HepG2 (cell line): ENCODE results near the gene SLC17A9. TPM values are rescaled to one million over a fixed set of nuclear protein-coding genes. Genes with fewer than 3 reads are reported as not detected.

Source experiments
- AHDC1 ChIP-seq: sonication (generic); formaldehyde crosslinking; IDR thresholded peaks from 2 replicates; pipeline ENCODE4 v1.5.1; 2020; ENCODE audit warnings: mild to moderate bottlenecking, missing genetic modification reagents, borderline replicate concordance
- ATF3 ChIP-seq: sonication (generic); formaldehyde crosslinking; IDR thresholded peaks from 2 replicates; pipeline ENCODE4 v1.4.0; 2020; ENCODE audit warnings: missing genetic modification reagents
- CHCHD3 ChIP-seq: sonication (generic); formaldehyde crosslinking; IDR thresholded peaks from 2 replicates; pipeline ENCODE4 v1.8.0; 2022; ENCODE audit warnings: mild to moderate bottlenecking, missing genetic modification reagents, moderate library complexity
- DR1 ChIP-seq: sonication (generic); formaldehyde crosslinking; IDR thresholded peaks from 2 replicates; pipeline ENCODE4 v1.8.0; 2021; ENCODE audit warnings: mild to moderate bottlenecking, missing genetic modification reagents, inconsistent platforms
- GABPB1 ChIP-seq: IDR thresholded peaks from 2 replicates; pipeline ENCODE4 v1.6.1; 2016; ENCODE audit warnings: mild to moderate bottlenecking, missing genetic modification reagents, moderate library complexity, missing compliant biosample characterization
- HDAC2 ChIP-seq: sonication (generic); formaldehyde crosslinking; IDR thresholded peaks from 2 replicates; pipeline ENCODE4 v1.4.0; 2020; ENCODE audit warnings: missing genetic modification reagents
- HNRNPH1 ChIP-seq: fragments of 200-400 bp; formaldehyde crosslinking; optimal IDR thresholded peaks from 2 replicates; pipeline ENCODE3; 2017; ENCODE audit warnings: mild to moderate bottlenecking, low read depth, low read length
- HNRNPUL1 ChIP-seq: fragments of 200-400 bp; formaldehyde crosslinking; IDR thresholded peaks from 2 replicates; pipeline ENCODE4 v1.6.1; 2017; ENCODE audit warnings: low read depth, mild to moderate bottlenecking, low read length, moderate library complexity
- KMT2B ChIP-seq: IDR thresholded peaks from 2 replicates; pipeline ENCODE4 v1.6.1; 2016; ENCODE audit warnings: missing genetic modification reagents, missing compliant biosample characterization
- MATR3 ChIP-seq: sonication (generic); formaldehyde crosslinking; IDR thresholded peaks from 2 replicates; pipeline ENCODE4 v1.4.0; 2020; ENCODE audit warnings: missing genetic modification reagents
- NFYB ChIP-seq: sonication (generic); formaldehyde crosslinking; IDR thresholded peaks from 2 replicates; pipeline ENCODE4 v1.4.0; 2020; ENCODE audit warnings: missing genetic modification reagents
- RNF2 ChIP-seq: fragments of 450-650 bp; conservative IDR thresholded peaks from 2 replicates; pipeline ENCODE4 v1.6.1; 2016; ENCODE audit warnings: low read depth
- RXRA ChIP-seq: sonication (generic); formaldehyde crosslinking; IDR thresholded peaks from 2 replicates; pipeline ENCODE4 v1.5.1; 2020; ENCODE audit warnings: missing genetic modification reagents
- TFAP4 ChIP-seq: sonication (generic); IDR thresholded peaks from 2 replicates; pipeline ENCODE4 v1.6.1; 2016; ENCODE audit warnings: low read depth, borderline replicate concordance
- ZBTB3 ChIP-seq: sonication (generic); formaldehyde crosslinking; IDR thresholded peaks from 2 replicates; pipeline ENCODE4 v1.4.0; 2020; ENCODE audit warnings: low read depth, mild to moderate bottlenecking, moderate library complexity, missing genetic modification reagents, borderline replicate concordance
- ZBTB38 ChIP-seq: sonication (generic); formaldehyde crosslinking; IDR thresholded peaks from 2 replicates; pipeline ENCODE4 v1.5.1; 2020; ENCODE audit warnings: mild to moderate bottlenecking, missing genetic modification reagents
- ZFYVE20 ChIP-seq: sonication (generic); formaldehyde crosslinking; IDR thresholded peaks from 2 replicates; pipeline ENCODE4 v1.8.0; 2023; ENCODE audit warnings: low read depth, mild to moderate bottlenecking, moderate library complexity, missing genetic modification reagents, borderline replicate concordance
- ZKSCAN8 ChIP-seq: IDR thresholded peaks from 2 replicates; pipeline ENCODE4 v1.6.1; 2016; ENCODE audit warnings: borderline replicate concordance, missing genetic modification reagents, missing compliant biosample characterization
- ZNF230 ChIP-seq: sonication (generic); formaldehyde crosslinking; IDR thresholded peaks from 2 replicates; pipeline ENCODE4 v1.4.0; 2020; ENCODE audit warnings: mild to moderate bottlenecking, missing genetic modification reagents
- ZNF263 ChIP-seq: sonication (generic); formaldehyde crosslinking; IDR thresholded peaks from 2 replicates; pipeline ENCODE4 v1.4.0; 2020; ENCODE audit warnings: missing genetic modification reagents
- ZNF282 ChIP-seq: fragments of 450-650 bp; IDR thresholded peaks from 2 replicates; pipeline ENCODE4 v1.6.1; 2018; ENCODE audit not compliant: partially characterized antibody
- ZNF333 ChIP-seq: sonication (generic); formaldehyde crosslinking; IDR thresholded peaks from 2 replicates; pipeline ENCODE4 v1.4.0; 2020; ENCODE audit warnings: mild to moderate bottlenecking, missing genetic modification reagents, borderline replicate concordance
- ZNF781 ChIP-seq: sonication (generic); formaldehyde crosslinking; IDR thresholded peaks from 2 replicates; pipeline ENCODE4 v1.5.1; 2020; ENCODE audit warnings: borderline replicate concordance, mild to moderate bottlenecking, missing genetic modification reagents; ENCODE audit errors: not compliant biosample characterization
- ZNF841 ChIP-seq: sonication (generic); formaldehyde crosslinking; IDR thresholded peaks from 2 replicates; pipeline ENCODE4 v1.8.1; 2023; ENCODE audit warnings: missing genetic modification reagents, borderline replicate concordance
- ZSCAN29 ChIP-seq: sonication (generic); formaldehyde crosslinking; conservative IDR thresholded peaks from 2 replicates; pipeline ENCODE4 v1.4.0; 2020; ENCODE audit warnings: mild to moderate bottlenecking, missing genetic modification reagents
- polyA plus RNA-seq, 8 experiments: library from polyadenylated mRNA; depleted of rRNA in 3 of 8; stranded (reverse) in 7 of 8; unstranded in 1 of 8; fragments of >200 nt; fragmentation: Illumina TruSeq in 4 of 8; extraction: Trizol in 4 of 8; gene quantifications; 2 replicates each; pipeline versions ENCODE4 v1.2.1 to v1.2.3, GENCODE V29; 2011 to 2016; ENCODE audit warnings: low read depth in 4 of 8, missing spikeins in 1 of 8, mixed read lengths in 1 of 8; ENCODE audit not compliant: insufficient read depth in 1 of 8
- total RNA-seq, 5 experiments: library from RNA; depleted of rRNA; stranded (reverse); fragments of >200 nt; fragmentation: Illumina TruSeq; extraction: Trizol; gene quantifications; 2 replicates each; pipeline ENCODE4 v1.2.3, GENCODE V29; 2016; ENCODE audit warnings: low read depth in 1 of 5

Gene SLC17A9
- total and polyA plus RNA-seq, 2 of the 13 experiments (the other 11 are each of a cell fraction or from before 2014, with no cell fraction given), result 110 to 191 TPM

- TF ChIP-seq KMT2B (CRISPR knock-in tag) (no peak), ZNF282 (no peak), HDAC2 (CRISPR knock-in tag) (no peak; the same call in 1 of the 2 replicates), ZNF333 (CRISPR knock-in tag) (no peak), GABPB1 (CRISPR knock-in tag) (peak; percentile 33; the same call in 1 of the 2 replicates), HNRNPH1 (peak; percentile 88), RXRA (CRISPR knock-in tag) (no peak; the same call in 1 of the 2 replicates), ZBTB3 (CRISPR knock-in tag) (no peak), ZKSCAN8 (CRISPR knock-in tag) (no peak), ZSCAN29 (CRISPR knock-in tag) (no peak), ZNF841 (no peak), MATR3 (CRISPR knock-in tag) (no peak), DR1 (CRISPR knock-in tag) (no peak), RNF2 (no peak), AHDC1 (CRISPR knock-in tag) (no peak), HNRNPUL1 (no peak), TFAP4 (peak; percentile 74), ZNF230 (CRISPR knock-in tag) (peak; percentile 84), ZNF781 (CRISPR knock-in tag) (no peak), NFYB (CRISPR knock-in tag) (no peak), ZBTB38 (CRISPR knock-in tag) (0 out of 2 replicates have a peak, but pooled peaks have one; percentile 13), ZFYVE20 (CRISPR knock-in tag) (no peak), ZNF263 (CRISPR knock-in tag) (0 out of 2 replicates have a peak, but pooled peaks have one; percentile 40), ATF3 (no peak), CHCHD3 (CRISPR knock-in tag) (no peak)
These were observed 16.1 kb downstream of the SLC17A9 start (continued) for GRCh38 chr20:62968378-62969178.
